ENCODE results near the gene C2CD4B. TPM values are rescaled to one million over a fixed set of nuclear protein-coding genes. Genes with fewer than 3 reads are reported as not detected.

C2CD4B gene
- total RNA-seq, 6 experiments from 2014 or later = not detected

- H3K27ac Mint-ChIP-seq = no peak overlapping the region
- no peak overlapping the region for H3K4me3 Mint-ChIP-seq
- no peak for DNase-seq
These were observed 29.5 kb downstream of the C2CD4B start for GRCh38 chr15:62135532-62136134.

GRCh38 chr15:62133141-62133540, 31.9 kb downstream of the C2CD4B start:
- no peak for TF ChIP-seq CTCF (IDR thresholded peaks at IDR 0.05)
- no peak overlapping the region for H3K27ac Mint-ChIP-seq
- H3K36me3 Mint-ChIP-seq (ENCODE audit: low read depth) = no peaks in the 10 kb centered on the region
- no peak overlapping the region for H3K4me3 Mint-ChIP-seq
- no peaks in the 10 kb centered on the region for H3K9me3 Mint-ChIP-seq
- DNase-seq = no peak
- H3K27me3 Mint-ChIP-seq (ENCODE audit: insufficient read depth) = peaks cover 5% of the 10 kb centered on the region
- H3K4me1 Mint-ChIP-seq (ENCODE audit: low read depth) = peaks cover 13% of the 10 kb centered on the region

More at GRCh38 chr15:62135532-62136134, 29.5 kb downstream of the C2CD4B start:
- TF ChIP-seq CTCF (IDR thresholded peaks at IDR 0.05) = no peak
- Mint-ChIP-seq H3K27me3 (ENCODE audit: insufficient read depth) (no peaks in the 10 kb centered on the region; the same call in none of the 2 replicates), H3K36me3 (ENCODE audit: low read depth) (no peaks in the 10 kb centered on the region), H3K4me1 (ENCODE audit: low read depth) (peaks cover 13% of the 10 kb centered on the region), H3K9me3 (no peaks in the 10 kb centered on the region)

GRCh38 chr15:62128916-62129315, 36.2 kb downstream of the C2CD4B start:
- DNase-seq = no peak
- Mint-ChIP-seq H3K4me3 (no peak overlapping the region), H3K9me3 (no peaks in the 10 kb centered on the region)

GRCh38 chr15:62126364-62126763, 38.7 kb downstream of the C2CD4B start:
- peaks cover 5% of the 10 kb centered on the region; the same call in 1 of the 2 replicates for H3K27me3 Mint-ChIP-seq (ENCODE audit: insufficient read depth)
- no peak overlapping the region for H3K27ac Mint-ChIP-seq
- no peak for DNase-seq

More at GRCh38 chr15:62128916-62129315, 36.2 kb downstream of the C2CD4B start:
- TF ChIP-seq CTCF (IDR thresholded peaks at IDR 0.05) = no peak
- H3K36me3 Mint-ChIP-seq (ENCODE audit: low read depth) = no peaks in the 10 kb centered on the region
- peaks cover 5% of the 10 kb centered on the region; the same call in 1 of the 2 replicates for H3K4me1 Mint-ChIP-seq (ENCODE audit: low read depth)
- peaks cover 5% of the 10 kb centered on the region; the same call in 1 of the 2 replicates for H3K27me3 Mint-ChIP-seq (ENCODE audit: insufficient read depth)
- H3K27ac Mint-ChIP-seq = no peak overlapping the region

GRCh38 chr15:62125773-62126172, 39.3 kb downstream of the C2CD4B start:
- Mint-ChIP-seq H3K4me1 (ENCODE audit: low read depth) (peaks cover 5% of the 10 kb centered on the region; the same call in 1 of the 2 replicates), H3K27ac (no peak overlapping the region), H3K36me3 (ENCODE audit: low read depth) (no peaks in the 10 kb centered on the region), H3K4me3 (no peak overlapping the region), H3K9me3 (no peaks in the 10 kb centered on the region), H3K27me3 (ENCODE audit: insufficient read depth) (peaks cover 5% of the 10 kb centered on the region; the same call in 1 of the 2 replicates)
- DNase-seq = peak; percentile 50
- TF ChIP-seq CTCF (IDR thresholded peaks at IDR 0.05) = peak; percentile 77

More at GRCh38 chr15:62126364-62126763, 38.7 kb downstream of the C2CD4B start:
- Mint-ChIP-seq H3K4me3 (no peak overlapping the region), H3K4me1 (ENCODE audit: low read depth) (peaks cover 5% of the 10 kb centered on the region; the same call in 1 of the 2 replicates), H3K36me3 (ENCODE audit: low read depth) (no peaks in the 10 kb centered on the region), H3K9me3 (no peaks in the 10 kb centered on the region)
- TF ChIP-seq CTCF (IDR thresholded peaks at IDR 0.05) = no peak

Measured in HFFc6 (cell line).